A549 (cell line): ENCODE measurements around the gene CLASP1. TPM values are rescaled to one million over a fixed set of nuclear protein-coding genes. Genes with fewer than 3 reads are reported as not detected.

Experiments
- ATAC-seq, 2 experiments: fragments of 200-7000 bp in 1 of 2; fragments of >200 bp in 1 of 2; cut with Nextera tagmentation in 1 of 2; cut with Tn5 transposase in 1 of 2; 3 replicates each; pipeline versions ENCODE4 v1.8.0 to v1.9.1; 2018 to 2020; ENCODE audit warnings: mild to moderate bottlenecking in 1 of 2, moderate library complexity in 1 of 2
- CTCF ChIA-PET: fragments of 300-600 bp; sonication (Branson Sonifier 250); formaldehyde crosslinking; extraction: SDS; loops from one replicate; lab custom pipeline; 2021; ENCODE audit warnings: antibody characterized with exemption, inconsistent platforms; lab: Yijun Ruan, JAX
- POLR2A ChIA-PET: fragments of 350-600 bp; formaldehyde crosslinking; extraction: SDS; loops from one replicate; lab custom pipeline; 2021; ENCODE audit warnings: antibody characterized with exemption, inconsistent platforms; lab: Yijun Ruan, JAX
- DNase-seq, 2 experiments: peaks; one replicate each; pipeline versions ENCODE4 v3.0.0 to v3.0.0-alpha.2; 2011 to 2016; ENCODE audit warnings: low read depth in 1 of 2, low spot score in 1 of 2
- FAIRE-seq: peaks from 2 replicates; lab custom pipeline; 2011; peaks lifted over from hg19 to GRCh38; lab: Jason Lieb, UNC
- H3K27ac ChIP-seq, 2 experiments: fragments of >200 bp; sonication (Bioruptor Twin); formaldehyde crosslinking; 3 replicates each; pipeline ENCODE4 v1.5.1; 2016 to 2017
- H3K4me1 ChIP-seq: fragments of >200 bp; sonication (Bioruptor Twin); formaldehyde crosslinking; 3 replicates; pipeline ENCODE4 v1.6.1; 2016
- H3K4me2 ChIP-seq: fragments of >200 bp; sonication (Bioruptor Twin); formaldehyde crosslinking; 3 replicates; pipeline ENCODE4 v1.6.1; 2016
- H3K4me3 ChIP-seq: fragments of >200 bp; sonication (Bioruptor Twin); formaldehyde crosslinking; 3 replicates; pipeline ENCODE4 v1.5.1; 2016
- H3K9me3 ChIP-seq: fragments of >200 bp; sonication (Bioruptor Twin); formaldehyde crosslinking; 3 replicates; pipeline ENCODE4 v1.6.1; 2016
- BCL3 ChIP-seq: fragments of >200 bp; sonication (Bioruptor Twin); formaldehyde crosslinking; IDR thresholded peaks from 3 replicates; pipeline ENCODE4 v1.6.1; 2016
- CBX2 ChIP-seq: fragments of 200-600 bp; sonication (generic); IDR thresholded peaks from 2 replicates; pipeline ENCODE4 v1.6.1; 2016; ENCODE audit warnings: low read depth, mild to moderate bottlenecking, borderline replicate concordance
- CBX8 ChIP-seq: fragments of 200-600 bp; sonication (generic); IDR thresholded peaks from 2 replicates; pipeline ENCODE4 v1.6.1; 2016
- CHD2 ChIP-seq: fragments of 150-350 bp; IDR thresholded peaks from 2 replicates; pipeline ENCODE4 v1.6.1; 2014; ENCODE audit warnings: low read length; ENCODE audit not compliant: partially characterized antibody
- E2F6 ChIP-seq: IDR thresholded peaks from 2 replicates; pipeline ENCODE4 v1.6.1; 2012; ENCODE audit warnings: low read depth, borderline replicate concordance
- EHF ChIP-seq: fragments of 250-450 bp; sonication (Bioruptor Pico); IDR thresholded peaks from 2 replicates; pipeline ENCODE4 v1.5.0; 2020; ENCODE audit warnings: mild to moderate bottlenecking
- EHMT2 ChIP-seq: fragments of 200-600 bp; sonication (generic); IDR thresholded peaks from 2 replicates; pipeline ENCODE4 v1.6.1; 2016; ENCODE audit warnings: antibody characterized with exemption, low read depth, mild to moderate bottlenecking, moderate library complexity
- ELK1 ChIP-seq: fragments of 150-350 bp; IDR thresholded peaks from 2 replicates; pipeline ENCODE4 v1.6.1; 2014; ENCODE audit warnings: low read depth, mild to moderate bottlenecking, low read length
- FOSB ChIP-seq: fragments of 250-450 bp; sonication (Bioruptor Pico); IDR thresholded peaks from 2 replicates; pipeline ENCODE4 v1.5.0; 2020; ENCODE audit warnings: mild to moderate bottlenecking, moderate library complexity
- HES2 ChIP-seq: fragments of >200 bp; sonication (Bioruptor Twin); formaldehyde crosslinking; IDR thresholded peaks from 2 replicates; pipeline ENCODE4 v1.6.1; 2016
- HEYL ChIP-seq: fragments of 250-450 bp; sonication (Bioruptor Pico); IDR thresholded peaks from 2 replicates; pipeline ENCODE4 v1.8.0; 2021; ENCODE audit warnings: mild to moderate bottlenecking, moderate library complexity
- HOXA7 ChIP-seq: fragments of 250-450 bp; sonication (Bioruptor Pico); IDR thresholded peaks from 2 replicates; pipeline ENCODE4 v1.5.0; 2020; ENCODE audit warnings: mild to moderate bottlenecking, moderate library complexity
- HOXB13 ChIP-seq: fragments of 250-450 bp; sonication (Bioruptor Pico); IDR thresholded peaks from 2 replicates; pipeline ENCODE4 v1.5.0; 2020; ENCODE audit warnings: low read depth, mild to moderate bottlenecking, moderate library complexity
- HOXB5 ChIP-seq: fragments of 250-450 bp; sonication (Bioruptor Pico); IDR thresholded peaks from 2 replicates; pipeline ENCODE4 v1.5.0; 2020; ENCODE audit warnings: mild to moderate bottlenecking, moderate library complexity
- JUN ChIP-seq, 2 experiments: fragments of >200 bp; sonication (Bioruptor Twin); formaldehyde crosslinking; IDR thresholded peaks; 2 replicates in 1 of 2; 3 replicates in 1 of 2; pipeline ENCODE4 v1.6.1; 2016 to 2017
- KDM5A ChIP-seq: fragments of 200-600 bp; sonication (generic); IDR thresholded peaks from 2 replicates; pipeline ENCODE4 v1.6.1; 2016; ENCODE audit warnings: antibody characterized with exemption, mild to moderate bottlenecking
- MAFK ChIP-seq: fragments of 450-650 bp; IDR thresholded peaks from 2 replicates; pipeline ENCODE4 v1.6.1; 2014; ENCODE audit not compliant: partially characterized antibody
- MYC ChIP-seq: IDR thresholded peaks from 2 replicates; pipeline ENCODE4 v1.6.1; 2012; ENCODE audit warnings: mild to moderate bottlenecking, inconsistent platforms, low read length, improper control_type of control experiment, borderline replicate concordance
- NR3C1 ChIP-seq: fragments of >200 bp; sonication (Bioruptor Twin); formaldehyde crosslinking; IDR thresholded peaks from 3 replicates; pipeline ENCODE4 v1.6.1; 2017
- PBX3 ChIP-seq: IDR thresholded peaks from 2 replicates; pipeline ENCODE4 v1.6.1; 2012
- POLR2AphosphoS2 ChIP-seq: conservative IDR thresholded peaks from 2 replicates; pipeline ENCODE4 v1.6.1; 2012; ENCODE audit warnings: low read length, improper control_type of control experiment, inconsistent platforms
- RNF2 ChIP-seq: fragments of 200-600 bp; sonication (generic); IDR thresholded peaks from 2 replicates; pipeline ENCODE4 v1.6.1; 2016; ENCODE audit warnings: low read depth, mild to moderate bottlenecking, antibody characterized with exemption, moderate library complexity, borderline replicate concordance
- USF2 ChIP-seq: fragments of 450-650 bp; IDR thresholded peaks from 2 replicates; pipeline ENCODE4 v1.6.1; 2014; ENCODE audit warnings: antibody characterized with exemption
- ZC3H11A ChIP-seq: fragments of 450-650 bp; IDR thresholded peaks from 2 replicates; pipeline ENCODE4 v1.6.1; 2014; ENCODE audit warnings: antibody characterized with exemption, mild to moderate bottlenecking
- ZFP36 ChIP-seq: fragments of 450-650 bp; IDR thresholded peaks from 2 replicates; pipeline ENCODE4 v1.6.1; 2014; ENCODE audit warnings: borderline replicate concordance; ENCODE audit not compliant: partially characterized antibody
- ZSCAN20 ChIP-seq: fragments of 250-450 bp; sonication (Bioruptor Pico); IDR thresholded peaks from 2 replicates; pipeline ENCODE4 v1.8.0; 2022; ENCODE audit warnings: mild to moderate bottlenecking, moderate library complexity
- whole genome bisulfite sequencing: methylation state at CpG from one replicate; pipeline ENCODE4 v1.1.6; 2017; ENCODE audit errors: missing lambda C conversion rate; 5-methylcytosine and 5-hydroxymethylcytosine counted together
- polyA plus RNA-seq, 4 experiments: library from polyadenylated mRNA; depleted of rRNA in 3 of 4; stranded (reverse); fragments of >200 nt; fragmentation: RNase III in 1 of 4; extraction: RNeasy Plus Mini Kit Qiagen cat#74134 plus additional on column Dnase treatment in 1 of 4; gene quantifications; 2 replicates in 3 of 4; 3 replicates in 1 of 4; pipeline ENCODE4 v1.2.3, GENCODE V29; 2011 to 2017

Gene CLASP1
- polyA plus RNA-seq, 2 of the 4 experiments (the other 2 are of a cell fraction) = 11.7 to 15.8 TPM

- no peak for FAIRE-seq
- POLR2A ChIA-PET = no interaction called here
- ATAC-seq = no peak
- H3K4me3 ChIP-seq = no peak overlapping the region
- H3K4me1 ChIP-seq = no peaks in the 10 kb centered on the region
- no peak for DNase-seq
- CTCF ChIA-PET = interaction anchor here (1.3 to 1.8 kb wide), 3 partner anchors 113 to 196 kb away, joined by 3 to 5 read pairs (median 4); no protein-coding TSS in a partner anchor
- TF ChIP-seq KDM5A (no peak), MAFK (no peak), EHMT2 (no peak), CBX8 (no peak), FOSB (CRISPR knock-in tag) (no peak), HOXB13 (no peak), NR3C1 (no peak), HOXB5 (CRISPR knock-in tag) (no peak), ELK1 (no peak), JUN (IDR thresholded peaks at IDR 0.05) (no peak), ZFP36 (no peak), MYC (no peak), EHF (CRISPR knock-in tag) (no peak), ZC3H11A (no peak), E2F6 (no peak), HES2 (no peak), RNF2 (no peak), BCL3 (no peak)
- no peaks in the 10 kb centered on the region for H3K9me3 ChIP-seq
- no peak overlapping the region for H3K4me2 ChIP-seq
- WGBS = 80% methylated on average over 7 of the region's 7 CpGs
- H3K27ac ChIP-seq = no peak overlapping the region
Measured at GRCh38 chr2:121324601-121325000, 324.7 kb downstream of the CLASP1 start.

- Histone ChIP-seq H3K9me3 (no peaks in the 10 kb centered on the region), H3K4me1 (no peaks in the 10 kb centered on the region)
- no peak for TF ChIP-seq MAFK
- TF ChIP-seq, all 56 proteins: peak for 0
- POLR2A ChIA-PET = no interaction called here
- CTCF ChIA-PET = interaction anchor here (1.5 to 1.6 kb wide), 2 partner anchors 24 to 226 kb away, joined by 4 to 10 read pairs; no protein-coding TSS in a partner anchor
- ATAC-seq (no peak), DNase-seq (no peak), FAIRE-seq (no peak)
- Histone ChIP-seq H3K27ac (no peak overlapping the region), H3K4me3 (no peak overlapping the region), H3K4me2 (no peak overlapping the region)
- 44% methylated on average over 8 of the region's 8 CpGs for WGBS
Measured at GRCh38 chr2:121321476-121321875, 327.8 kb downstream of the CLASP1 start.

- Histone ChIP-seq H3K4me1 (no peaks in the 10 kb centered on the region), H3K4me3 (no peak overlapping the region), H3K9me3 (no peaks in the 10 kb centered on the region), H3K4me2 (no peak overlapping the region), H3K27ac (no peak overlapping the region)
- FAIRE-seq (no peak), ATAC-seq (no peak), DNase-seq (no peak)
- WGBS = 73% methylated on average over 3 of the region's 3 CpGs
- POLR2A ChIA-PET = no interaction called here
- CTCF ChIA-PET = interaction anchor here (0.6 to 2.5 kb wide), 5 partner anchors 22 to 235 kb away, joined by 3 to 13 read pairs (median 5); no protein-coding TSS in a partner anchor
- TF ChIP-seq HEYL (CRISPR knock-in tag) (no peak), HOXA7 (CRISPR knock-in tag) (no peak), MYC (no peak), CHD2 (no peak), CBX2 (no peak), ZSCAN20 (CRISPR knock-in tag) (no peak), POLR2AphosphoS2 (no peak), PBX3 (no peak), USF2 (no peak)
Measured at GRCh38 chr2:121319941-121320340, 329.3 kb downstream of the CLASP1 start.
